ENCODE measurements around the gene ENTPD2. TPM values are rescaled to one million over a fixed set of nuclear protein-coding genes. Genes with fewer than 3 reads are reported as not detected.

The ENTPD2 gene
- total RNA-seq, 1 experiment from 2014 or later = 9.0 TPM

GRCh38 chr9:137011907-137012675 lies 41.8 kb downstream of the ENTPD2 start:
- no peaks in the 10 kb centered on the region for H3K27me3 ChIP-seq (ENCODE audit: insufficient read depth, low read depth)
- H3K4me2 ChIP-seq = no peak overlapping the region
- H3K79me2 ChIP-seq (ENCODE audit: low read depth) = no peaks in the 10 kb centered on the region
- no peaks in the 10 kb centered on the region for H3K9me2 ChIP-seq (ENCODE audit: insufficient read depth)
- H3K36me3 ChIP-seq (ENCODE audit: low read depth) = no peaks in the 10 kb centered on the region
- H4K20me1 ChIP-seq (ENCODE audit: insufficient read depth) = no peaks in the 10 kb centered on the region
- CTCF ChIA-PET = no interaction called here
- TF ChIP-seq CTCF (conservative IDR thresholded peaks at IDR 0.05) = no peak
- no peak for TF ChIP-seq EZH2 (IDR thresholded peaks at IDR 0.05; ENCODE audit: low read depth)
- BruUV-seq (replicated peaks) = no TSS peak
- no peaks in the 10 kb centered on the region for H3F3A ChIP-seq (ENCODE audit: insufficient read depth, low read depth)
- no peak overlapping the region for H2AFZ ChIP-seq
- no peak overlapping the region for H3K4me3 ChIP-seq
- POLR2A ChIA-PET (ENCODE audit: unreplicated experiment) = interaction anchor here (0.6 kb wide), 1 partner anchor 373 kb away, joined by 3 read pairs; no protein-coding TSS in a partner anchor
- H3K27ac ChIP-seq = no peak overlapping the region
- H3K4me1 ChIP-seq (replicated peaks; ENCODE audit: insufficient read depth) = no peaks in the 10 kb centered on the region
- no peak for DNase-seq
- no peaks in the 10 kb centered on the region for H3K9me3 ChIP-seq (ENCODE audit: insufficient read depth, low read depth)
- intact Hi-C loops (cut with micrococcal nuclease; ENCODE audit: unreplicated experiment) = no loop called here

- no peaks in the 10 kb centered on the region for H3F3A ChIP-seq (ENCODE audit: insufficient read depth, low read depth)
- H3K4me3 ChIP-seq = no peak overlapping the region
- intact Hi-C loops (cut with micrococcal nuclease; ENCODE audit: unreplicated experiment) = no loop called here
- ChIA-PET POLR2A (ENCODE audit: unreplicated experiment) (no interaction called here), CTCF (no interaction called here)
- no peaks in the 10 kb centered on the region for H3K36me3 ChIP-seq (ENCODE audit: low read depth)
- H4K20me1 ChIP-seq (ENCODE audit: insufficient read depth) = no peaks in the 10 kb centered on the region
- TF ChIP-seq EZH2 (IDR thresholded peaks at IDR 0.05; ENCODE audit: low read depth) (no peak), CTCF (conservative IDR thresholded peaks at IDR 0.05) (no peak)
- H3K4me2 ChIP-seq = no peak overlapping the region
- H3K9me3 ChIP-seq (ENCODE audit: insufficient read depth, low read depth) = no peaks in the 10 kb centered on the region
- H3K79me2 ChIP-seq (ENCODE audit: low read depth) = no peaks in the 10 kb centered on the region
- H3K4me1 ChIP-seq (replicated peaks; ENCODE audit: insufficient read depth) = no peaks in the 10 kb centered on the region
- no peak for DNase-seq
- TSS peak; percentile 11 for BruUV-seq (replicated peaks)
- H3K9me2 ChIP-seq (ENCODE audit: insufficient read depth) = no peaks in the 10 kb centered on the region
- H3K27me3 ChIP-seq (ENCODE audit: insufficient read depth, low read depth) = no peaks in the 10 kb centered on the region
- H2AFZ ChIP-seq = no peak overlapping the region
- H3K27ac ChIP-seq = no peak overlapping the region
Measured at GRCh38 chr9:137011156-137011555, 42.7 kb downstream of the ENTPD2 start.

- Histone ChIP-seq H3K4me1 (replicated peaks; ENCODE audit: insufficient read depth) (no peaks in the 10 kb centered on the region), H2AFZ (no peak overlapping the region), H3K36me3 (ENCODE audit: low read depth) (no peaks in the 10 kb centered on the region), H3K79me2 (ENCODE audit: low read depth) (no peaks in the 10 kb centered on the region), H3K27ac (no peak overlapping the region), H3K9me3 (ENCODE audit: insufficient read depth, low read depth) (no peaks in the 10 kb centered on the region), H3K9me2 (ENCODE audit: insufficient read depth) (no peaks in the 10 kb centered on the region), H3K4me3 (no peak overlapping the region), H3F3A (ENCODE audit: insufficient read depth, low read depth) (0 out of 2 replicates have a peak, but pooled peaks cover 3% of the 10 kb centered on the region), H4K20me1 (ENCODE audit: insufficient read depth) (no peaks in the 10 kb centered on the region), H3K27me3 (ENCODE audit: insufficient read depth, low read depth) (no peaks in the 10 kb centered on the region), H3K4me2 (no peak overlapping the region)
- DNase-seq = no peak
- POLR2A ChIA-PET (ENCODE audit: unreplicated experiment) = no interaction called here
- CTCF ChIA-PET = no interaction called here
- TF ChIP-seq EZH2 (IDR thresholded peaks at IDR 0.05; ENCODE audit: low read depth) = no peak
- BruUV-seq (replicated peaks) = no TSS peak
- intact Hi-C loops (cut with micrococcal nuclease; ENCODE audit: unreplicated experiment) = no loop called here
Measured at GRCh38 chr9:137009938-137010732, 43.7 kb downstream of the ENTPD2 start.

Data from PC-9 (cell line).